ENCODE results near the gene KIF3B. TPM values are rescaled to one million over a fixed set of nuclear protein-coding genes. Genes with fewer than 3 reads are reported as not detected.
"Not testable (repeated sequence)": the region's sequence is repeated elsewhere in the genome, so short reads cannot be mapped to it uniquely, and the experiment has no call there.

KIF3B gene
- total RNA-seq, result 92.5 TPM

GRCh38 chr20:32277361-32278198 is at the start of gene KIF3B:
Gene KIF3B, plus strand, starts transcription at chr20:32277651. Its CDS starts 32,127 bp downstream, at chr20:32309778.
- peak; percentile 88 for DNase-seq

DNA sequence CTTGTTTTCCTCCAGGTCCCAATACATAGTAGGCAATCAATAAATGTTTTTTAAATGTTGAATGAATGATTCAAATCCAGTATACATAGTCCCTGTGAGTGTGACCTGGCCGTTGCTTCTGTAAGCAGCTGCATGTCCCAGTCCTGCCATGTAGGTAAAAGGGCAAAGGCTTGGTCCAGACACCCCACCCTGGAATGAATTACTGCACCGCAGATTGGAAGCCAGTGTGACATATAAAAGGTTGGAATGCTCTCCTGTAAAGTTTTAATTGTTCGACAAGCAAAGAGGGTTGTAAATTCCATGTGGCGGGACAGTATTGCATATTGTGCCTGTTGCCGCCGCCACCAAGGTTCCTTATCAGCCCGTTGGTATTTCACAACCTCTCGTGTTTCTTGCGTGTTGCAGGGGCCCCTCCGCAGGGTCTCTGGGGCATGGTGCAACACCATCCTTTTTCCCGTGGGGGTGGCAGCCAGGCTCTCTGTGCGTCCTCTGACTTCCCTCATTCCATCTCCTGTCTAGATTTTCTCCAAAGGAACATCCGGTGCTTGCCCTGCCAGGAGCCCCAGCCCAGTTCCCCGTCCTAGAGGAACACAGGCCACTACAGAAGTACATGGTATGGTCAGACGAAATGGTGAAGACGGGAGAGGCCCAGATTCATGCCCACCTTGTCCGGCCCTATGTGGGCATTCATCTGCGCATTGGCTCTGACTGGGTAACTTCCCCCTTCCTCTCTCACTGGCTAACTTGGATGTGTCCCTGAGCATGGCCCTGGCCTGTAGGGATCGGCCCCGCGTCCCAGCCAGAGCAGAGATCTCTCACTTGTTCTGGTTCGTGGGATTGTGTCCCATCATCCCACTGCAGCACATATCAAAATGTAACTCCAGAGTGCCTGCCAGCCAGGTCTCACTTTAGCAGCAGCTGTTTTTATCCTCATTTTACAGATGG is 49.4 kb upstream of the KIF3B start:
- DNase-seq, result no peak

DNA sequence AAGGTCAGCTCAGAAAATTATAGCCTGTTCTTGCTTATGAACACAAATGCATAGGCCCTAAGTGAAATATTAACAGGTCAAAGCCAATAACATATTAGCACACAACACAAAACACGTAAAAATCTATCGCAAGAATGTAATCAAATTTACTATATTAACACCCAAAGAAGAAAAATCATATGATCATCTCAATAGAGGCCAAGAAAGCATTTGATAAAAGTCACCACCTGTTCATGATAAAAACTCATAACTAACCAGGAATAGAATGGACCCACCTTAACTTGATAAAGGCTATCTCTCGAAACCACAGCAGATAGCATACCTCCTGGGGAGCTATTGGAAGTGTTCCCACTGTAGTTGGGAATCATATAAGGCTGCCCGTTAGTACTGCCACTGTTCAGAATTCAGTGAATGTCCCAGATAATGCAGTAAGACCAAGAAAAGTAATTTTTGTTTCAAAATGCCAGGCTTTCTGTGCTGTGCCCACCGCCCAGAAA is 48.2 kb upstream of the KIF3B start:
- no peak for DNase-seq

GRCh38 chr20:32230707-32231106 is 46.7 kb upstream of the KIF3B start:
- DNase-seq, result no peak

DNA sequence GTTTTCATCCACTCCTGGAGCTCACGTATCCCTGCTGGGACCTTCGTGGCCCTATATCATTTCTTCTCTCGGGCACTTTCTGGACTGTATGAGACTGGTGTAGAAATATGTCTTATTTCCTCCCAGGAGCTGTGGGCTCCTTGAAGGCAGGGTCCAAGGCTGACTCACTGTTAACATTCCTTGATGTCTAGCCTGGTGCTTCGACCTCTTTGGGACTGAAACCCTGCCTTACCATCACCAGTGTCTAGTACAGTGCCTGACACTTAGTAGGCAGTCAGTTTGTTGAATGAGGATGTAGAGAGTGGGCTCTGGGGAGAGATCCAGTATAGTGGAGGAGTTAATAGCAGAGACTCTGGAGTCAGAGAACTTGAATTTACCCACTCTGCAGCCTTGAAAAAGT is 46.2 kb upstream of the KIF3B start:
- DNase-seq, result no peak

DNA sequence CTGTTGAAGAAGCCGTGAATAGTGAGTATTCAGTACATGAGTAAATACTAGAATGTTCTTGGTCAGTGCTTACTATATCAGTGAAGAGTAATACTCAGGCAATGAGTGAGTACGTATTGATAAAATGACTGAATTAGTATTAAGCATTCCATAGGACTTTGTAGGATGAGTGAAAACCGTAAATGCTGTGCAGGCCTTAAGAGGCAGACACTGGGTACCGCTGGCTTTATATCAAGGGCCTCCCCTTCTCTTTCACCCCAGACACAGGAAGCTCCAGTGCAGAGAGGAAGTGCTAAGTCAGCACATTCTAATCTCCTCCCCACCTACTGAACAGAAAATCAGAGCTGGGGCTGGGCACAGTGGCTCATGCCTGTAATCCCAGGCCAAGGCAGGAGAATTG is 45.6 kb upstream of the KIF3B start:
- no peak for DNase-seq

GRCh38 chr20:32232326-32232886 is 45.0 kb upstream of the KIF3B start:
- no peak for DNase-seq

DNA sequence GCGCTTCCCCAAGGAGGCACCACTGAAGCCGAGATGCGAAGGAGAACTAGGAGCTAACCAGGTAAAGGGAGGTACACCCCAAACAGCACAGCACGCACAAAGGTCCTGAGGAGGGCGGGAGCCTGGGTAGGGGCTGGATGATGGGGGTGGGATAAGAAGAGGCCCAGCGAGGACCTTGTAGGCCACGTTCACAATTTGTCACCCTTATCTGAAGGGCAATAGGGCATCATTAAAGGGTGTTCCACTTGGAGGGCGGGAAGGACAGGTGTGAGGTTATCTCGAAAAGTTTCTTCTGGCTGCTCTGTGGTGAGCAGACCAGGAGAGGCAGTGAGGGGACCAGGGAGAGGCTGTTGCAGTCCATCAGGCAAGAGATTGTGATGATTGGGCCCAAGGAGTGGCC is 44.2 kb upstream of the KIF3B start:
- DNase-seq, result no peak

DNA sequence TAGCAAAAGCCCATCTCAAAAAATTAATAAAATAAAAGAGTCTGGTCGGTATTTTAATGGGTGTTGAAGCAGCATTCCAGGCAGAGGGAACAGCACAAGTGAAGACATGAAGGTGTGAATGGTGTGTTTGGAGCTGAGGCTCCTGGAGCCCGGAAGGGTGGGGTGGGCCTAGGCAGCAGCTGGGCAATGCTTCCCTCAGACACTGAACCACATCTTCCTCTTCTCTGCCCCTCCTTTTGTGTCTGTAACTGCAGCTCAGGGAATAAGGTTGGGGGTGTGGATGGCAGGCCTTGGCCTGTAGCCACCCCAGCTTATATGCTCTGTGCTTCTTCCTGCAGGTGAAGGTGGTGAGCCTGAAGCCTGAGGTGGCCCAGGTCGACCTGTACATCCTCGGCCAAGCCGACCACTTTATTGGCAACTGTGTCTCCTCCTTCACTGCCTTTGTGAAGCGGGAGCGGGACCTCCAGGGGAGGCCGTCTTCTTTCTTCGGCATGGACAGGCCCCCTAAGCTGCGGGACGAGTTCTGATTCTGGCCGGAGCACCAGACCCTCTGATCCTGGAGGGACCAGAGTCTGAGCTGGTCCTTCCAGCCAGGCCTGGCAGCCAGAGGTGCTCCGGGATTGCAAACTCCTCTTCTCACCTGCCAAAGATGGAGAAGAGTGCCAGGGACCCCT is 43.2 kb upstream of the KIF3B start:
- DNase-seq, result no peak

GRCh38 chr20:32235331-32236047 is 42.0 kb upstream of the KIF3B start:
- no peak for DNase-seq

DNA sequence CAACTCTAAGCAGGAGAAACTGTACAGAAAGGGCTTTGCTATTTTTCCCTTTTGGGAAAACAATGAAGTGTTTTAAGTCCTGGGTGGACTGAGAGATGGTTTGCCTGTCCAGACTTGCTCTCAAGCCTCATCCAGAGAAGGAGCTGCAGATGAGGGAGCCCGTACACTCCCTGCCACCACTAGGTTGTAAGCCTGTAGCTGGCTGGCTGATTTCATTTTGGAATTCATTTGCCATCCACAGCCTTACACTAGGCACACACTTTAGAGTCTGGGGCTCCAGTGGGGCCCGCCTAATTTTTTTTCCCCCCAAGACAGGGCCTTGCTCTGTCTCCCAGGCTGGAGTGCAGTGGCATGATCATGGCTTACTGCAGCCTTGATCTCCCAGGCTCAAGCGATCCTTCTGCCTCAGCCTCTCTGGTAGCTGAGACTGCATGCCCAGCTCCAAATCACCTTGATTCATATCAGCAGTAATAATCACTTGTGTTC is 41.4 kb upstream of the KIF3B start:
- DNase-seq, result no peak

GRCh38 chr20:32236819-32237218 is 40.6 kb upstream of the KIF3B start:
- no peak for DNase-seq

GRCh38 chr20:32237419-32237818 is 40.0 kb upstream of the KIF3B start:
- DNase-seq, result no peak

GRCh38 chr20:32238483-32239425 is 38.7 kb upstream of the KIF3B start:
- no peak for DNase-seq

DNA sequence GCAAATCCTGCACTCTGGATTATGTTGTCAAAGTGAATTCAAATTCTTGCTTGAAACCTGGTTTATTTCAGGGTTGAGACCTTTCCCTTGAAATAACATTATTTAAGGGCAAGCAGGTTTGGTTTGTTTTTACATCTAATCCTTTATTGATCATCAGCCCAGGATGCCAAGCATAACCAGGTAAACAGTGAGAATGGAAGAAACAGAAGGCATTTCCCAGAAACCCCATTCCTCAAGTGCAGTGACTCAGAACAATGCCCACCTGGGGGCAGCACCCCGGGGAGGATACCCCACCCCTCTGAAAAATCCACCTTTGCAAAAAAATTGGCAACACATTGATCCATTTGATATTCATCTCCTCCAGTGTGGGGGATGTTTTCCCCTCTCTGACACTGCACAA is 37.2 kb upstream of the KIF3B start:
- no peak for DNase-seq

DNA sequence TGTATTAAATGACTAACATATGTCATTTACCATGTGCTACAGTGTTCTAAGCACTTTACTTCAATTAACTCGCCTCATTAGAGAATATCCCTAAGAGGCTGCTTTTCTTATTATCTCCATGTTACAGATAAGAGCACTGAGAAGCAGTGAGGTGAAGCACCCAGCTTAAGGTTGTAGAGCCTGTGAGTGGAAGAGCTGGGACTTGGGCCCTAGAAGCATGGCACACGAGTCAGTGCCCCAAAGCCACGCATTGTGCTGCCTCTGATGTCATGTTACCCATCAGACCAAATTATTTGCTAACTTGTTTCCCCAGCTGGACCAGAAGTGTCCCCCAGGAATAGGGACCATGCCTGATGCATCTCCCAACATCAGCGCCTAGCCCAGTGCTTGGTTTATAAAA is 35.6 kb upstream of the KIF3B start:
- DNase-seq, result no peak

DNA sequence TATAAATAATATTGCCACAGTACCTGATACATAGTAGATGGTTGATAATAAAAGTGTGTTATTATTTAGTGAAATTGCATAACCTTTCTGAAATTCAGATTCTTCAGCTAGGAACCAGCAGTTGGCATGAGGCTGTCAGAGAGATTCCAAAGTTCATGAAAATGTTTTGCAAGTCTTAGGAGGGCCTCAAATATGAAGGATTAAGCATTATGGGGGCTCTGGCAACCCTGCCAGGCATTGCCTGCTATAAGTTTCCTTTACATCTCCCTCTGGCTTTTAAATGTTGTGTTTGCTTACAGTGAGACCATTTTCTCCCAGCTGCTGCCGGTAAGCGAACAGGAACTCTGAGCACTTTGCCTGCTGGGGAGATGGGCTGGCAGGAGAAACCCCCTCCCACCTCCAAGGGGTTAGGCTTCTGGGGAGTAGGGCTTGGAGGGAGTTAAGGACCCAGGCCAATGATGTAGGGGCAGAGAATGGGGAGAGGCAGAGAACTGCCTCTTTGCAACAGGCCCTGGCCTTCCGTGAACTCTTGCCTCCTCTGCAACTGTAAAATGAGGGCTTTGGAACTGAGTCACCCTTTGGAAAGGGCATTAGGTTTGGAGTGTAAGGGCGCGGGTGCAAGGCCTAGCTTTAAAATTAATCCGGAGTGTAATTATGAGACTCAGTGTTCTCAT is 33.2 kb upstream of the KIF3B start:
- DNase-seq, result no peak

DNA sequence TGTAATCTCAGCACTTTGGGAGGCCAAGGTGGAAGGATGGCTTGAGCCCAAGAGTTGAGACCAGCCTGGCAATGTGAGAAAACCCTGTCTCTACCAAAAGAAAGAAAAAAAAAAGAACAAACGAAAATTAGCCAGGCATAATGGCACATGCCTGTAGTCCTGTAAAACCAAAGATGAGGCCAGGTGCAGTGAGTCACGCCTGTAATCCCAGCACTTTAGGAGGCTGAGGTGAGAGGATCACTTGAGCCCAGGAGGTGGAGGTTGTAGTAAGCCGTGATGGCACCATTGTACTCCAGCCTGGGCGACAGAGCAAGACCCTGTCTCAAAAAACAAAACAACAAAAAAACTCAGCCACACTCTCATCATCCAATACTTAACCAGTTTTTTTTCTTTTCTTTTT is 32.5 kb upstream of the KIF3B start:
- no peak for DNase-seq

- not testable (repeated sequence) for DNase-seq
Observed at GRCh38 chr20:32246208-32246607, 31.2 kb upstream of the KIF3B start.

DNA sequence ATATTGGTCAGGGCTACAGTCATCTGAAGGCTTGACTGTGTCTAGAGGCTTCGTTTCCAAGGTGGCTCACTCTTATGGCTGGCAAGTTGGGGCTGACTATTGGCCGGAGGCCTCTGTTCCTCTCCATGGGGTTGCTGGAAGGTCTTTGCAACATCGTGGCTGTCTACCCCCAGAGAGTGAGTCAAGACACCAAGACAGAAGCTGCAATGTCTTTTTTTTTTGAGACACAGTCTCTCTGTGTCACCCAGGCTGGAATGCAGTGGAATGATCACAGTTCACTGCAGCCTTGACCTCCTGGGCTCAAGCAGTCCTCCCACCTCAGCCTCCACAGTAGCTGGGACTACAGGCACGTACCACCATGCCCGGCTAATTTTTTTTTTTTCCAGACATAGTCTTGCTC is 29.4 kb upstream of the KIF3B start:
- no peak for DNase-seq
